ENCODE measurements around the gene COL2A1.

The COL2A1 gene

DNA sequence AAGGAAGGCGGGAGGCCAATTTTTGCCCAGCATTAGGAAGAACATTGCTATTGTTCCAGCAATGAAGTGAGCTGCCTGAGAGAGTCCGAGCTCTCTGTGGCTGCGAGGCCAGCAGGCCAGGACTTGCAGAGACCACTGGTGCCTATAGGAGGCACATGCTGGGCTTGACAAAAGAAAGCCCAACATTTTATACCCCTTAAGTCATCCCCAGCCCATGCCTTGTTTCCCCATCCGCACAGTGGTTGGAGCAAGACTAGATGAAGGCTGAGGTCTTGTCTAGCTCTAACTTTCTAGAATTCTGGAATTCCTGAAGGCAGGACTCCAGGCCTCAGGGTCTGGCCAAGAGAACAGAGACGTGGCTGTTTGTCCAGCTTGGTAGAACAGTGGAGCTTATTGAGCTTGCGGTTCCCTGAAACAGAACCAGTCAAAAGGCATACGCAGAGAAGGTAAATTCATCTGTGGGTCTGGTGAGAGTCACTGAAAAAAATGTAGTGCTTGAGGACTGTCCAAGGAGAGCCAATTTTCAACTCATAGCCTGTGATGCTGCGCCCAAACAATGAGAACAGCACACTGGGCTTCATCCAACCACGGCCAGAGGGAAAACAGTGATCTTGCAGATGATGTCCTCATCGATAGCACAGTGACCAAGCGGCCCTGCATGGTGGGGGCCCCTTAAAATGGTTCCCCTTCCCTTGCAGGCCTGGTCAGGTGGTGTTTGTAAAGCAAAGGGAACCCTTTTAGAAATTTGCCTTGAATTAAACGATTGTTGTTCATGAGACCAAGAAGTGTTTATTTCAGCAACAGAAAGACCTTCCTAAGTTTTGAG, 27.1 kb upstream of the COL2A1 start:
- Histone ChIP-seq H3F3A (ENCODE audit: insufficient read depth, low read length) (no peaks in the 10 kb centered on the region), H3K9ac (ENCODE audit: low read length) (no peak overlapping the region), H3K4me2 (ENCODE audit: low read length) (no peak overlapping the region), H3K9me2 (ENCODE audit: low read depth, low read length) (no peaks in the 10 kb centered on the region), H3K4me3 (ENCODE audit: low read depth, low read length, poor library complexity, severe bottlenecking) (no peak overlapping the region), H4K20me1 (ENCODE audit: insufficient read depth, low read length) (no peaks in the 10 kb centered on the region), H3K79me2 (ENCODE audit: insufficient read depth, low read length) (no peaks in the 10 kb centered on the region), H3K4me1 (ENCODE audit: insufficient read depth, low read length, severe bottlenecking) (no peaks in the 10 kb centered on the region), H3K9me3 (ENCODE audit: low read length) (no peaks in the 10 kb centered on the region), H3K27ac (ENCODE audit: low read depth, low read length, poor library complexity, severe bottlenecking) (no peak overlapping the region), H3K27me3 (ENCODE audit: insufficient read depth, low read length) (no peaks in the 10 kb centered on the region), H3K36me3 (ENCODE audit: insufficient read depth, low read length) (no peaks in the 10 kb centered on the region), H2AFZ (ENCODE audit: low read length) (no peak overlapping the region)
- no peak for TF ChIP-seq EZH2 (IDR thresholded peaks at IDR 0.05; ENCODE audit: borderline replicate concordance, low read length)
- TF ChIP-seq, protein P1, sequence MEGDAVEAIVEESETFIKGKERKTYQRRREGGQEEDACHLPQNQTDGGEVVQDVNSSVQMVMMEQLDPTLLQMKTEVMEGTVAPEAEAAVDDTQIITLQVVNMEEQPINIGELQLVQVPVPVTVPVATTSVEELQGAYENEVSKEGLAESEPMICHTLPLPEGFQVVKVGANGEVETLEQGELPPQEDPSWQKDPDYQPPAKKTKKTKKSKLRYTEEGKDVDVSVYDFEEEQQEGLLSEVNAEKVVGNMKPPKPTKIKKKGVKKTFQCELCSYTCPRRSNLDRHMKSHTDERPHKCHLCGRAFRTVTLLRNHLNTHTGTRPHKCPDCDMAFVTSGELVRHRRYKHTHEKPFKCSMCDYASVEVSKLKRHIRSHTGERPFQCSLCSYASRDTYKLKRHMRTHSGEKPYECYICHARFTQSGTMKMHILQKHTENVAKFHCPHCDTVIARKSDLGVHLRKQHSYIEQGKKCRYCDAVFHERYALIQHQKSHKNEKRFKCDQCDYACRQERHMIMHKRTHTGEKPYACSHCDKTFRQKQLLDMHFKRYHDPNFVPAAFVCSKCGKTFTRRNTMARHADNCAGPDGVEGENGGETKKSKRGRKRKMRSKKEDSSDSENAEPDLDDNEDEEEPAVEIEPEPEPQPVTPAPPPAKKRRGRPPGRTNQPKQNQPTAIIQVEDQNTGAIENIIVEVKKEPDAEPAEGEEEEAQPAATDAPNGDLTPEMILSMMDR (IDR thresholded peaks at IDR 0.05; ENCODE audit: low read length): no peak

DNA sequence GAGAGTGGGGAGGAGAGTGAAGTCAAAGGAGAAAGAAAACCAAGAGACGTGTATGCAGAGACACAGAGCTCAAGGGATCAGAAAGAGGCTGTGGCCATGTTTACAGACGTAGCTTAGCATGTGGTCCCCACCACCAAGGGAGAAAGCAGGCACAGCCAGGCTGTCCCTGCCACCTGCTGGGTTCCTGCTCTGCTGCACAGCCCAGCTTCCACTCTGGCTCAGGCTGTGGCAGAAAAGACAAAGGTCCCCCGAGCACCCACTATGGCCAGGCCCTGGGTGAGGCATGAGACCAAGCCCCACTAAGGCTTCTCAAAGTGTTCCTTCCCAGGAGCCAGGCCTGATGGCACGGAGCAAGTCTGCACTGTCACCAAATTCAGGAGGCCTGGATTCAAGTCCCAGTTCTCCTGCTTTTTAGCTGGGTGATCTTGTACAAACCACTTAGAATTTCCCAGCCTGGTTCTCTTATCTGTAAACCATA, 25.9 kb upstream of the COL2A1 start:
- no peaks in the 10 kb centered on the region for H3K27me3 ChIP-seq (ENCODE audit: insufficient read depth, low read length)
- no peaks in the 10 kb centered on the region for H3K4me1 ChIP-seq (ENCODE audit: insufficient read depth, low read length, severe bottlenecking)
- TF ChIP-seq, protein P1 (IDR thresholded peaks at IDR 0.05; ENCODE audit: low read length): no peak
- no peak for TF ChIP-seq EZH2 (IDR thresholded peaks at IDR 0.05; ENCODE audit: borderline replicate concordance, low read length)
- no peaks in the 10 kb centered on the region for H3K9me3 ChIP-seq (ENCODE audit: low read length)
- no peak overlapping the region for H2AFZ ChIP-seq (ENCODE audit: low read length)
- H3K27ac ChIP-seq (ENCODE audit: low read depth, low read length, poor library complexity, severe bottlenecking): no peak overlapping the region
- no peaks in the 10 kb centered on the region for H3K9me2 ChIP-seq (ENCODE audit: low read depth, low read length)
- H3K9ac ChIP-seq (ENCODE audit: low read length): no peak overlapping the region
- H3K4me3 ChIP-seq (ENCODE audit: low read depth, low read length, poor library complexity, severe bottlenecking): no peak overlapping the region
- H3K79me2 ChIP-seq (ENCODE audit: insufficient read depth, low read length): no peaks in the 10 kb centered on the region
- no peaks in the 10 kb centered on the region for H3K36me3 ChIP-seq (ENCODE audit: insufficient read depth, low read length)
- H3F3A ChIP-seq (ENCODE audit: insufficient read depth, low read length): no peaks in the 10 kb centered on the region
- no peak overlapping the region for H3K4me2 ChIP-seq (ENCODE audit: low read length)
- H4K20me1 ChIP-seq (ENCODE audit: insufficient read depth, low read length): no peaks in the 10 kb centered on the region

DNA sequence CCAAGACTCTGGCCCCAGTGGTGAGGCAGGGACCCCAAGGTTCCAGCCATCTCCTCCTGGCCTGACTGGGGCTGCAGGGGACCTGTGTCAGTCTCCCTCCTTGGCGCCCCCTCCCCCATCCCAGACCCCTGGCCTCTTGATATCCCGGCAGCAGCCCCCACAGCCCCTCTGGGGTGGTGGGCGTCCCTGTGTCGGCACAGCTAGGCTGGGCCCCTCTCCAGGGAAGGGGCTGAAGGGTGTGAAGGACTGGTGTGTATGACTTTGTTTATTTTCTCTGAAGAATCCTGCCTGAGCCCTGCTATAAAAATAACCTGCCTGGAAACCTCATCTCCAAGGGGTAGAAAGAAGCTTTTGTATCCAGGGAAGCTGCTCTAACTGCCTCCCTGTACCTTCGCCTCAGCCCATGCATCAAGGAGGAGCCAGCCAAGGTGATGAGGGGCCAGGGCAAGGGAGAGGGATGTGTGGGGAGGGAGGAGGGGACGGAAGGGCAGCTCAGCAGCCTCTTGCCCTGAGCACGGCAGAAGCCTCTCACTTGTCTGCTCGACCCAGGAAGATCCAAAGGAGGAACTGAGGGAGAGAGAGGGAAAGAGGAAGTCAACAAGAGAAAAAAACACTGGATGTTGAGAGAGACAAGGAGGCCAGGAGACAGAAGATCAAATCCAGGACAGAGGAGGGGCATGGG, 25.4 kb upstream of the COL2A1 start:
- no peaks in the 10 kb centered on the region for H3K9me2 ChIP-seq (ENCODE audit: low read depth, low read length)
- no peak overlapping the region for H3K4me2 ChIP-seq (ENCODE audit: low read length)
- no peak overlapping the region for H2AFZ ChIP-seq (ENCODE audit: low read length)
- no peaks in the 10 kb centered on the region for H3K9me3 ChIP-seq (ENCODE audit: low read length)
- H3K9ac ChIP-seq (ENCODE audit: low read length): no peak overlapping the region
- no peaks in the 10 kb centered on the region for H3K4me1 ChIP-seq (ENCODE audit: insufficient read depth, low read length, severe bottlenecking)
- H3F3A ChIP-seq (ENCODE audit: insufficient read depth, low read length): no peaks in the 10 kb centered on the region
- no peak overlapping the region for H3K4me3 ChIP-seq (ENCODE audit: low read depth, low read length, poor library complexity, severe bottlenecking)
- H4K20me1 ChIP-seq (ENCODE audit: insufficient read depth, low read length): no peaks in the 10 kb centered on the region
- no peaks in the 10 kb centered on the region for H3K27me3 ChIP-seq (ENCODE audit: insufficient read depth, low read length)
- no peaks in the 10 kb centered on the region for H3K36me3 ChIP-seq (ENCODE audit: insufficient read depth, low read length)
- H3K27ac ChIP-seq (ENCODE audit: low read depth, low read length, poor library complexity, severe bottlenecking): no peak overlapping the region
- TF ChIP-seq, protein P1 (IDR thresholded peaks at IDR 0.05; ENCODE audit: low read length): no peak
- no peak for TF ChIP-seq EZH2 (IDR thresholded peaks at IDR 0.05; ENCODE audit: borderline replicate concordance, low read length)
- no peaks in the 10 kb centered on the region for H3K79me2 ChIP-seq (ENCODE audit: insufficient read depth, low read length)
